CD4-positive, alpha-beta T cell treated with Interleukin-10 for 1 hour (primary cell): ENCODE measurements around the gene FAM177B.

Experiments used
- DNase-seq: peaks from one replicate; pipeline ENCODE4 v3.0.0-alpha.2; 2020

The FAM177B gene

DNA sequence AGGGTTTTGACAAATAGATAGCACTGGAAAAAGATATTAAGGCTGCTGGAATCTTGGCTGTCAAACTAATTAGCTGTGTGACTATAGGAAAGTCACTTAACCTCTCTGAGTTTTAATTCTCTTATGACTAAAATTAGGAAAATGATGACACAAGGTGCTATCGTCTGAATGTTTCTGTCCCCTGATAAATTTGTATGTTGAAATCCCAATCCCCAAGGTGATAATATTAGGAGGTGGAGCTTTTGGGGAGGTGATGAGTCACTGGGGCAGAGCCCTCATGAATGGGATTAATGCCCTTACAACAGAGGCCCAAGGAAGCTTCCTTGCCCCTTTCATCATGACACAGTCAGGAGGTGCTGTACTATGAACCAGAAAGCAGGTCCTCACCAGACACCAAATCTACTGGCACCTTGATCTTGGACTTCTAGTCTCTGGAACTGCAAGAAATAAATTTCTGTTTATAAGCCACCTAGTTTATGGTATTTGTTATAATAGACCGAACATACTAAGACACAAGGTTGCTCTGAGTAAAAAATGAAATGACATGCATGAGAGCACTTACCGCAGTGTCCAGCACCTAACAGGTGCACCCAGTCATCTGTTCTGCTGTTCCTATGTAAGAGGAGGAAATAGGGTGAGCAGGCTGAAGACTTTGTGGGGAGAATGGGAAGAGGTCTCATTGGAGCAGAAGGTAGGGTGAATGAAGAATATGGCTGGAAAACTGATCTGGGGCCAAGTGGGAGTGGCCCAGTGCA lies 51.6 kb downstream of the FAM177B start:
- DNase-seq, result no peak

- DNase-seq, result no peak
Measured at GRCh38 chr1:222790115-222790514, 53.1 kb downstream of the FAM177B start.

DNA sequence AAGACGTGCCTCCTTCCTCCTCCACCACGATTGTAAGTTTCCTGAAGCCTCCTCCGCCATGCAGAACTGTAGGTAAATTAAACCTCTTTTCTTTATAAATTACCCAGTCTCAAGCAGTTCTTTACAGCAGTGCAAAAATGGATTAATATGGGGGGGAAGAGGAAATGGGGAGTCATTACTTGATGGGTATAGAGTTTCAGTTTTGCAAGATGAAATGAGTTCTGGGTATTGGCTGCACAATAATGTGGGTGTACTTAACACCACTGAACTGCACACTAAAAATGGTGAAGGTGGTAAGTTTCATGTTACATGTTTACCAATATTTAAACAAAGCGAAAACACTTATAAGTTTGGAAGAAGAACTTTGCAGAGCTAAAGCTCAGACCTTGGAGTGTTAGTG lies 53.5 kb downstream of the FAM177B start:
- no peak for DNase-seq

GRCh38 chr1:222791006-222791710 lies 54.2 kb downstream of the FAM177B start:
- no peak for DNase-seq

DNA sequence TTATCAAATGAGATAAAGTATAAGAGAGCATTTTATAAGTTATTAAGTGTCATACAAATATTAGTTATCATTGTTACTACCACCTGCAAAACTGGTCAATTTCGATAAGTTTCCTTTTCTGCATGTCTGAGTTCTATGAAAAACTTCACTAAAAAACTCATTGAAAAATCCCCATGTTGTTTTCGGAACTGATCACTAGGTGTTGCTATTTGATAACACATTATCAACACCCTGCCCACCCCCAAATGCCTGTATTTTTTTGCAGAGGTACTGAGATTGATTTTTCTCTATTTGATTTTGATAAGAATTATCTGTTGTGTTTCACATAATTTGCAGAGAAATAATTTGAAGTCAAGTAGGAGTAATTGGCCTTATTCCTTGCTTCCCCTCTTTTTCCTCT lies 55.7 kb downstream of the FAM177B start:
- DNase-seq, result peak; percentile 30

DNA sequence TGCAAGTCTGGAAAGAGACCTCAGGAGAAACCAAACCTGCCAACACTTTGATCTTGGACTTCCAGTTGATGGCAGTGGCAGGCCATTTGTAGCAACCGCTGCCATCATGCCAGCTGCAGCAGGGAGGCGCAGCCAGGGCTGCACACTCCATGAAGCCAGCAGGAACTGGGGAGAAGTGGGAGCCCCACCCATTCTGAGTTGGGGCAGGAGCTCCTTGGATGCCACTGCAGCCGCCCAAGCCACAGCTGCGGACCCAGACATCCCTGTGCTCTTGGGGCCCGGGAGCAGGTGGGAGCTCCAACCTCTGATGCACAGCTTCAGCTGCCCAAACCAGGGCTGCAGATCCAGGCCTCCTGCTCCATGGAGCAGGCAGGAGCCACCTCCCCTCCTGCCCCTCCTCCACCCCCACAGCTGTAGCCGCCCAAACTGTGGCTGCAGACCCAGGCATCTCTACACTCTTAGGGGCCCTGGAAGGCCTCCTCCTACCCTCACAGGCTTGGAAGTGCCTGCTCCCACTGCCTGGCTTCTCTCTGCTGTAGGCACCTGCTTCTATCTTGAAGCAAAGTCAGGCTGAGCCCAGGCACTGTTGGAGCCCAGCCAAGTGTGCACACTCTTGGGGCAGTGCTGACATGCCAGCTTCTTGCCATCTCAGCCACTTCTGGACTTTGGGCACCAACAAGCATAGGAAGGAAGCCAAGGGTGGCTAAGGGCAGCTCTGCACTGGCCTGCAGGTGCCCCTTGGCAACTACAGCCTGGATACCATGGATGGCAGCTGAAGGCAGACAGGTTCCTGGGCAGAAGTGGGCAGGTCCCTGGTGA lies 57.9 kb downstream of the FAM177B start:
- DNase-seq, result no peak

DNA sequence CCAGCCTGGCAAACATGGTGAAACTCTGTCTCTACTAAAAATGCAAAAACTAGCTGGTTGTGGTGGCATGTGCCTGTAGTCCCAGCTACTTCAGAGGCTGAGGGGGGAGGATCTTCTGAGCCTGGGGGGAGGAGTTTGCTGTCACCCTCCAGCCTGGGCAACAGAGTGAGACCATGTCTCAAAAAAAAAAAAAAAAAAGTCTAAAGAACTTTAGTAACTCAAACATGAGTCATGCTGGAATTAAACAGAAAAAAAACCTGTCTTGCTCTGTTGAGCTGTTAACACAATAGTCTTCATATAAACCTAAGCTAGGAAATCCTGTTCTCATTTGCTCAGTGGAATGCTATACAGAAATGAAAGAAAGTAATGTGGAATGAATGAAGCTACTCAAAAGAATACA lies 61.1 kb downstream of the FAM177B start:
- DNase-seq, result no peak

- DNase-seq, result no peak
Measured at GRCh38 chr1:222798975-222799374, 62.0 kb downstream of the FAM177B start.
